GM20000 (cell line): Measurements from ENCODE around the gene PSG1.
"Not testable (repeated sequence)": the region's sequence is repeated elsewhere in the genome, so short reads cannot be mapped to it uniquely, and the experiment has no call there.

Experiments
- DNase-seq: peaks from one replicate; pipeline ENCODE4 v3.0.0; 2012; ENCODE audit warnings: low spot score
- CTCF ChIP-seq: IDR thresholded peaks from 2 replicates; pipeline ENCODE4 v1.5.1; 2012; ENCODE audit warnings: mild to moderate bottlenecking, control low read depth; ENCODE audit errors: extremely low read depth, missing control alignments

PSG1 gene

GRCh38 chr19:42857544-42857867 lies 22.0 kb downstream of the PSG1 start:
- no peak for DNase-seq
- no peak for TF ChIP-seq CTCF

DNA sequence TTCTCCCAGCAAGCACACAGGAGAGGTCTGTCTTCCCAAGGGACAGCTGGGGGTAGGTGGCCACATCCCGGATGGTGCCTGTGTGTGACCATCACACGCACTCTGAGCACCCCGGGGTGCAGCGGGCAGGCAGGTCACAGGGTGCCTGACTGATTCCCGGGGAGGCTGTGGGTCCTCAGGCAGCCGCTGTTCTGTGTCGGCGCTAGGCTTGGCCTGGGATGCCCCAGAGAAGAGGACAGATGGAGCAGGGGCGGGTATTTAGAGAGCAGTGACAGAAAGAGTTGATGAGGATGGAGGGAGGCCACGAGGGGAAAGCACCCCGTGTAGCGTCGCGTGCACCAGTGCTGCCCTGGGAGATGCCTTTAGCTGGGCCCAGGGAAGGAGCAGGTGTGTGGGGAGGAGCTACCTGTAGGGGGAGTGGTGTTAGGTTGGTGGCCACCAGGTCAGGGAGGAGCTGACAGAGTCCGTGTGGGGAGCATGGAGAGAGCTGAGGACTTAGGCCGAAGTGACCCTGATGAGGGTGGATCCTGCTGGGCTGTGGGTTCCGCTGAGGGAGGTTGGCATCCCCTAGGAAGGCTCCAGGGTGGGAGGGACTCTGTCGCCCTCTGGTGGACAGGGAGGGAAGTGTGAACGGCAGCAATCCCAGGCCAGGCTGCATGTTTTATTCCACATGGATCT lies 22.5 kb downstream of the PSG1 start:
- DNase-seq, result not testable (repeated sequence)

- not testable (repeated sequence) for DNase-seq
These were observed 24.8 kb downstream of the PSG1 start for GRCh38 chr19:42854745-42855144.

GRCh38 chr19:42853231-42853630 lies 26.3 kb downstream of the PSG1 start:
- DNase-seq, result not testable (repeated sequence)

DNA sequence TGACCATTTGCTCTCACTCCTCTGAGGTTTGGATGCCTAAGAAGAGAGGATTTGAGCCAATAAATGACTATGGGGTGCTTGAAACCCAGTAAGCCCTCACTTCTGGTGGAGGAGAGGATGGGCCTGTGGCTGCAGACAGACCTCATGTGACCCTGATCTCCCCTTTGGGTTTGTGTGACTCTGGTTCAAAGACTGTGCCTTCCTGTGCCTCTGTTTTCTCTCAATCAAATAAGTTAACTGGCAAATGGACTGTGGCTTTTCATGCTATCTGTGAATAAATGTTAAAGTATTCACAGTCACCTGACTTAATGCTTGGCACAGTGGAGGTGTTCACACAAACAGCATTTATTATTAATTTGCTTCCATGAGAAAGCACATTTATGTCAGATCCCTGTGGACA lies 26.7 kb downstream of the PSG1 start:
- DNase-seq, result not testable (repeated sequence)

- not testable (repeated sequence) for DNase-seq
These were observed 27.7 kb downstream of the PSG1 start for GRCh38 chr19:42851718-42852280.

- TF ChIP-seq CTCF, result no peak
- DNase-seq, result no peak
These were observed 28.4 kb downstream of the PSG1 start for GRCh38 chr19:42850981-42851717.

DNA sequence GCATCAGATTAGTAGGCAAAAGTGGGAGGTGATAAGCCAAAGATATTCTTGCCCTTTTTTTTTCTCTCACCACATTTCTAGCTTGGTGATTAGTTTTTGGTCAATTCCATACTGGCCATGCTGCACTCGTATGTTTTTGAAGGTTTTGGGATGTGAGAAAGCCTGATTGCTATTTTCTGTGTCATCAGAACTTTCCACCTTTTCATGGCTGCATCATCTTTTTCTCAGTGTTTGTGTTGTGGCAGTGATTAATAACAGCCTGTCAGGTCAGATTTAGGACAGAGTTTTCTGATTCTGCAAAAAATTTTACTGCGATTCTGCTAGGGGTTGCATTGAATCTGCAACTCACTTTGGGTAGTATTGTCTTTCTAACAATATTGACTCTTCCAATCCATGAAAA lies 32.9 kb downstream of the PSG1 start:
- no peak for TF ChIP-seq CTCF
- DNase-seq, result no peak

- not testable (repeated sequence) for DNase-seq
These were observed 35.9 kb downstream of the PSG1 start for GRCh38 chr19:42843631-42844030.

GRCh38 chr19:42832746-42833442 lies 46.6 kb downstream of the PSG1 start:
- DNase-seq, result not testable (repeated sequence)

DNA sequence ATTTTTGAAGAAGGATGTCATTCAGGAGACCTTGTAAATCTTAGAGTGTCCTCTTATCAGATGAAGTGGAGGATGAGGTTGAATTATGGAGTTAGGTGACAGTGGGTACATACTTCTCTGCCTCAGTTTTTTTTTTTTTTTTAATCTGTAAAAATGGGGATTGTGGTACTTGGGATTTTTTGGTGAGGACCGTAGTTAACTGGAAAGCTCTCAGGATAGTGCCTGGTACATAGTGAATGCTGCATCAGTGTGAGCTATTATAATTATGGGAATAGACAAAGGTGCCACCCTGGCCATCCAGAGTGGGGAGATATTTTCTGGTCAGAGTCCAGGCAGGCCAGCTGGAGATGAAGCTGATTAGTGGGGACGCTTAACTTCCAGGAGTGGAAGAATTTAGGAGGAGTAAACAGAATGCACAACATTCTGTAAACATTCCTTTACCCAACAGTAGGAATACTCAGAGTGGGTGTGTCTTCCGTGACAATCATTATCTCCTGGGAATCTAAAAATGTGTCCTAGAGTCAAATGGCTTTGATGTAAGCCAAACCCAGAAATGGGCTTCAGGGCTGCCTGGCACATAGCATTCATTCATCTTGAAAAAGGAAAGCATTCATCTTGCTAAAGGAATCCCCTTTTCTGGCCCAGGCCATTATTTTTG lies 47.4 kb downstream of the PSG1 start:
- not testable (repeated sequence) for DNase-seq
